Smooth muscle cell of the pulmonary artery (primary cell): Measurements from ENCODE around the gene CFAP221. TPM values are rescaled to one million over a fixed set of nuclear protein-coding genes. Genes with fewer than 3 reads are reported as not detected.

Experiments
- total RNA-seq: library from RNA; depleted of rRNA; stranded (reverse); fragments of >200 nt; gene quantifications from 2 replicates; pipeline ENCODE4 v1.2.3, GENCODE V29; 2014

CFAP221 gene
- total RNA-seq, result 0.07 and 0.13 TPM in 2 replicates

GRCh38 chr2:119544075-119544938, at the start of gene CFAP221:
Gene CFAP221 (plus strand): TSS chr2:119544449. CDS start chr2:119546132, 1,683 bp downstream.

GRCh38 chr2:119523952-119524694, 20.1 kb upstream of the CFAP221 start, which contains the start of gene SCTR:
Gene SCTR (minus strand): TSS chr2:119524483. CDS start chr2:119524226, 257 bp downstream.

Other genes with a start within 250 kb of the CFAP221 start
- gene C2orf76, start 177.6 kb upstream of the CFAP221 start, total RNA-seq, result 7.0 and 8.8 TPM in 2 replicates
- 45.1 and 52.4 TPM in 2 replicates for gene DBI, start 177.5 kb upstream of the CFAP221 start, total RNA-seq
- 0.10 TPM in 1 of 2 replicates, not detected in the other for gene TMEM37, start 112.6 kb upstream of the CFAP221 start, total RNA-seq
- gene SCTR, start 20.0 kb upstream of the CFAP221 start, total RNA-seq, result not detected in 2 replicates
- 5.5 and 6.6 TPM in 2 replicates for gene TMEM177, start 134.8 kb downstream of the CFAP221 start, total RNA-seq
- gene PTPN4, start 215.5 kb downstream of the CFAP221 start, total RNA-seq, result 28.0 and 39.3 TPM in 2 replicates